Measurements from ENCODE around the gene TESK2.
"Not testable (repeated sequence)": the region's sequence is repeated elsewhere in the genome, so short reads cannot be mapped to it uniquely, and the experiment has no call there.

Gene TESK2

GRCh38 chr1:45401524-45401923 is 89.4 kb downstream of the TESK2 start:
- Histone ChIP-seq H3K4me1 (ENCODE audit: insufficient read depth, low read length) (no peaks in the 10 kb centered on the region; the same call in 1 of the 2 replicates), H3K9ac (ENCODE audit: low read depth, low read length) (no peak overlapping the region), H3K9me3 (ENCODE audit: control insufficient read depth, insufficient read depth, low read length) (no peaks in the 10 kb centered on the region), H3K36me3 (ENCODE audit: insufficient read depth, low read length) (no peaks in the 10 kb centered on the region)

DNA sequence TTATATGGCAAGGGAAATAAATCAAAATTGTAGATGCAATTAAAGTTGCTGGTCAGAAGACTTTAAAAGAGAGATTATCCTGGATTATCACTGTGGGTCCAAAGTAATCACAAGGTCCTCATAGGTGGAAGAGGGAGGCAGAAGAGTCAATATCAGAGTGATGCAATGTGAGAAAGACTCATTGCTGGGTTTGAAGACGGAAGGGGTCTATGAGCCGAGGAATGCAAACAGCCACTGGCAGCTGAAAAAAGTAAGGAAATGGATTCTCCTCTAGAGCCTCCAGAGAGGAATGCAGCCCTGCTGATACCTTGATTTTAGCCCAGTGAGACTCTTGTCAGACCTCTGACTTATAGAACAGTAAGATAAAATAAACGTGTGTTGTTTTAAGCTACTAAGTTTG is 90.9 kb downstream of the TESK2 start:
- no peaks in the 10 kb centered on the region; the same call in 1 of the 2 replicates for H3K4me1 ChIP-seq (ENCODE audit: insufficient read depth, low read length)
- H3K36me3 ChIP-seq (ENCODE audit: insufficient read depth, low read length) = no peaks in the 10 kb centered on the region
- no peak overlapping the region for H3K9ac ChIP-seq (ENCODE audit: low read depth, low read length)
- no peaks in the 10 kb centered on the region for H3K9me3 ChIP-seq (ENCODE audit: control insufficient read depth, insufficient read depth, low read length)

DNA sequence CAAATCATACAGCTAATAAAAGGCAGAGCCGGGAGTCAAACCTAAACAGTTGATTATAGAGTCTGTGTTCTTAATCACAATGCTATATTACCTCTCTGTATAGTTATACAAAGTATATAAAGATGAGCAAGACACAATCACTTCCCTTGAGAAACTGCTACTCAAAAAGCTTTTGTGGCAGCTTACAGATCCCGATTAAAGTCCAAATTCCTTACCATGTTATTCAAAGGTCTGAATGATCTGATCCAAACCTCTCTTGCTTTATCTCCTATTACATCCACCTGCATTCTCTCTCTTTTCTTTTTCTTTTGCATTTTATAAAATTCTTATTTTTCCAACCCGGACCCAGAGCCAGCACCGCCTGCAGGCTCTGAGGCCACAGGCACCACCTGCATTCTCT is 93.7 kb downstream of the TESK2 start:
- H3K9me3 ChIP-seq (ENCODE audit: control insufficient read depth, insufficient read depth, low read length) = no peaks in the 10 kb centered on the region
- no peaks in the 10 kb centered on the region; the same call in 1 of the 2 replicates for H3K4me1 ChIP-seq (ENCODE audit: insufficient read depth, low read length)
- no peaks in the 10 kb centered on the region for H3K36me3 ChIP-seq (ENCODE audit: insufficient read depth, low read length)
- H3K9ac ChIP-seq (ENCODE audit: low read depth, low read length) = no peak overlapping the region

- Histone ChIP-seq H3K9ac (ENCODE audit: low read depth, low read length) (no peak overlapping the region), H3K9me3 (ENCODE audit: control insufficient read depth, insufficient read depth, low read length) (no peaks in the 10 kb centered on the region), H3K36me3 (ENCODE audit: insufficient read depth, low read length) (no peaks in the 10 kb centered on the region), H3K4me1 (ENCODE audit: insufficient read depth, low read length) (no peaks in the 10 kb centered on the region; the same call in 1 of the 2 replicates)
These were observed 95.4 kb downstream of the TESK2 start for GRCh38 chr1:45395582-45395981.

DNA sequence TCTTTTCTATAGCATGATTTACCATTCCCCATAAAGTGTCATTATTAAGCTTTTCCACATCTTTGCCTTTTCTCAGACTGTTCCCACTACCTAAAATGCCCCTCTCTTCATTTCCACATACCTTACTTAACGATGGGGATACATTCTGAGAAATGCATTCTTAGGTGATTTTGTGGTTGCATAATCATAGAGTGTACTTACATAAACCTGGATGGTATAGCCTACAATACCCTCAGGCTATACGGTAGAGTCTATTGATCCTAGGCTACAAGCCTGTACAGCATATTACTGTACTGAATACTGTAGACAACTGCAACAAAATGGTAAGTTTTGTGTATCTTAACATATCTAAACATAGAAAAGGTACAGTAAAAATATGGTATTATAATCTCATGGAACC is 95.9 kb downstream of the TESK2 start:
- Histone ChIP-seq H3K9ac (ENCODE audit: low read depth, low read length) (no peak overlapping the region), H3K4me1 (ENCODE audit: insufficient read depth, low read length) (no peaks in the 10 kb centered on the region; the same call in 1 of the 2 replicates), H3K36me3 (ENCODE audit: insufficient read depth, low read length) (no peaks in the 10 kb centered on the region), H3K9me3 (ENCODE audit: control insufficient read depth, insufficient read depth, low read length) (no peaks in the 10 kb centered on the region)

GRCh38 chr1:45394342-45394741 is 96.6 kb downstream of the TESK2 start:
- Histone ChIP-seq H3K4me1 (ENCODE audit: insufficient read depth, low read length) (no peaks in the 10 kb centered on the region), H3K9ac (ENCODE audit: low read depth, low read length) (no peak overlapping the region)

DNA sequence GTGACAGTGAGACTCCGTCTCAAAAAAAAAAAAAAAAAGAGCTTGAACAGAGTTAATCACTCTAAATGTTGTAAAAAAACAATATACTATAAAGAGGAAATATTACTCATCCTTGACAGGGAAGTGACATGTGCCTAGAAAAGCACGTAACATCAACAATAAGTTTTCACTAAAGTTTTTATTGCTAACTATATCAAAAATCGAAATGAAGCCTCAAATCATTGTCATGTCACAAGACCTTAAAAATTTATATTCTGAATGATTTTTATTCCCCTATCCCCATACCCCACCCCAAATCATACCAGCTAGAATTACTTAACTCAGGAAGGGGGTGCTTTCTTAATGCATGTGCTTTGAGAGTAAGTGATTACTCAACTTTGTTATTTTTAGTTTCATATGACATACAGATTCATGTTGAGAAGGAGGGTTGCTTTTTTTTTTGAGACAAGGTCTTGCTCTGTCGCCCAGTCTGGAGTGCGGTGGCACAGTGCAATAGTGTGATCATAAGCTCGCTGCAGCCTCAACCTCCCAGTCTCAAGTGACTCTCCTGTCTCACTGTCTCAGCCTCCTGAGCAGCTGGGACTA is 97.2 kb downstream of the TESK2 start:
- H3K9ac ChIP-seq (ENCODE audit: low read depth, low read length) = no peak overlapping the region
- no peaks in the 10 kb centered on the region for H3K36me3 ChIP-seq (ENCODE audit: insufficient read depth, low read length)
- no peaks in the 10 kb centered on the region for H3K9me3 ChIP-seq (ENCODE audit: control insufficient read depth, insufficient read depth, low read length)
- H3K4me1 ChIP-seq (ENCODE audit: insufficient read depth, low read length) = no peaks in the 10 kb centered on the region

More at GRCh38 chr1:45394342-45394741, 96.6 kb downstream of the TESK2 start:
- H3K9me3 ChIP-seq (ENCODE audit: control insufficient read depth, insufficient read depth, low read length) = no peaks in the 10 kb centered on the region
- H3K36me3 ChIP-seq (ENCODE audit: insufficient read depth, low read length) = no peaks in the 10 kb centered on the region

GRCh38 chr1:45386219-45386618 is 104.7 kb downstream of the TESK2 start:
- Histone ChIP-seq H3K9me3 (ENCODE audit: control insufficient read depth, insufficient read depth, low read length) (no peaks in the 10 kb centered on the region), H3K4me1 (ENCODE audit: insufficient read depth, low read length) (no peaks in the 10 kb centered on the region), H3K9ac (ENCODE audit: low read depth, low read length) (no peak overlapping the region), H3K36me3 (ENCODE audit: insufficient read depth, low read length) (no peaks in the 10 kb centered on the region)

GRCh38 chr1:45385302-45385701 is 105.7 kb downstream of the TESK2 start:
- H3K9ac ChIP-seq (ENCODE audit: low read depth, low read length) = no peak overlapping the region
- no peaks in the 10 kb centered on the region for H3K4me1 ChIP-seq (ENCODE audit: insufficient read depth, low read length)
- no peaks in the 10 kb centered on the region for H3K9me3 ChIP-seq (ENCODE audit: control insufficient read depth, insufficient read depth, low read length)
- H3K36me3 ChIP-seq (ENCODE audit: insufficient read depth, low read length) = no peaks in the 10 kb centered on the region

DNA sequence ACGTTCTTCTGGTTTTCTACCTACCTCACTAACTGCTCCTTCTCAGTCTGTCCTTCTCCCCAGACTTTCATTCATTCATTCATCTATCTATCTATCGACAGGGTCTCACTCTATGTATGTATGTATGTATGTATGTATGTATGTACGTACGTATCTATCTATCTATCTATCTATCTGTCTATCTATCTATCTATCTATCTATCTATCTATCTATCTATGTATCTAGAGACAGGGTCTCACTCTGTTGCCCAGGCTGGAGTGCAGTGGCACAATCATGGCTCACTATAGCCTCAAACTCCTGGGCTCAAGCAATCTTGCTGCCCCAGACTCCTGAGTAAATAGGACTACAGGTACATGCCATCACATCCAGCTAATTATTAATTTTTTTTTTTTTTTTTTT is 106.8 kb downstream of the TESK2 start:
- H3K36me3 ChIP-seq (ENCODE audit: insufficient read depth, low read length); H3K4me1 ChIP-seq (ENCODE audit: insufficient read depth, low read length); H3K9ac ChIP-seq (ENCODE audit: low read depth, low read length); H3K9me3 ChIP-seq (ENCODE audit: control insufficient read depth, insufficient read depth, low read length): not testable (repeated sequence)

GRCh38 chr1:45383191-45383590 is 107.8 kb downstream of the TESK2 start:
- H3K9me3 ChIP-seq (ENCODE audit: control insufficient read depth, insufficient read depth, low read length) = no peaks in the 10 kb centered on the region
- no peak overlapping the region for H3K9ac ChIP-seq (ENCODE audit: low read depth, low read length)
- no peaks in the 10 kb centered on the region for H3K4me1 ChIP-seq (ENCODE audit: insufficient read depth, low read length)
- H3K36me3 ChIP-seq (ENCODE audit: insufficient read depth, low read length) = no peaks in the 10 kb centered on the region

DNA sequence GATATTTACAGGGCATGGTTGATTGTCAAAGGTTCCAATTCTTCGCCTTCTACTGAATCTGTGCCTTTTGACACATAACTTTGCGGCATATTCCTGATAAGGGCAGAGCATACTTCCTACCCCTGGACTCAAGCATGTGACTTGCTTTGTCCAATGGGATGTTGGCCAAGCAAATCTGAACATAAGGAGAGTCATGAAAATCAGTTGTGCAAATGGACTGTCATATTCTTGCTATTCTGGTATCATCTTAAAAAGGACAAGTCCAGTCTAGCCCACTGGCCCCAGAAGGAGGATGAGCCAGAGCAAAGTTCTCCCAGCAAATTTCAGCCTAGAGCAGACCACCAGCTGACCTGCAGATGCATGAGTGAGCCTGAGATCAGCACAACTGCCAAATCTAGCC is 109.7 kb downstream of the TESK2 start:
- Histone ChIP-seq H3K9ac (ENCODE audit: low read depth, low read length) (no peak overlapping the region), H3K4me1 (ENCODE audit: insufficient read depth, low read length) (no peaks in the 10 kb centered on the region), H3K9me3 (ENCODE audit: control insufficient read depth, insufficient read depth, low read length) (no peaks in the 10 kb centered on the region), H3K36me3 (ENCODE audit: insufficient read depth, low read length) (no peaks in the 10 kb centered on the region)

DNA sequence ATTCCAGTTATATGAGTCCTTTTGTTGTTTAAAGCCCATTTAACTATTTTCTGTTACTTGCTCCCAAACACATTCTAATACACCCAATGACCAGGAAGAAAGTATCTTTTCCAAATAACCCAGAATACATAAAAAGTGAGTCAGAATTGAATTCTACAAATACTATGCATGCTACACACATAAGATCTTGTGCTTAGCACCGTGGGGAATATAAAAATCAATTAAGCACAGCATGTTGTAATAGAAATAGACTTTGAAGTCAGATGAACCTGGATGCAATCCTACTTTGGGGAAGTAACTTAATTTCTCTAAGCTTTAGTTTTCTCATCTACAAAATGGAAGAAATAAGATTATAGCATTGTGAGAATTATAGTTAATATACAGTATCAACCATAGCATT is 110.2 kb downstream of the TESK2 start:
- Histone ChIP-seq H3K36me3 (ENCODE audit: insufficient read depth, low read length) (no peaks in the 10 kb centered on the region), H3K9ac (ENCODE audit: low read depth, low read length) (no peak overlapping the region), H3K9me3 (ENCODE audit: control insufficient read depth, insufficient read depth, low read length) (no peaks in the 10 kb centered on the region), H3K4me1 (ENCODE audit: insufficient read depth, low read length) (no peaks in the 10 kb centered on the region)

DNA sequence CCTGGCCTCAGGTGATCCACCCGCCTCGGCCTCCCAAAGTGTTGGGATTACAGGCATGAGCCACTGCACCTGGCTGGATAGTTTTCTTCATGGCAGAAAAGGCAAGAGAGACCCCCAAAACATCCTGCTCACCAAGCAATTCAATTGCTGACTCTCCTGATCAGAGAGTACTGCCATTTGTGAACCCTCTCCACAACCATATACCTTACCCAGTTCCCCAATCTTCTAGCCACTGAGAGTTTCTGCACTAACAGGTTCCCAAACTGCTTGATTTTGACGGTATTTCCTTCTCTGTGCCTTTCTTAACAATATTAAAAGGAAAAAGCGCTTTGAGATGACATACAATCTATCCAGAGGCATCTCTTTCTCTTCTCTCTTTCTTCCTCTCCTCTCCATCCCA is 110.8 kb downstream of the TESK2 start:
- Histone ChIP-seq H3K36me3 (ENCODE audit: insufficient read depth, low read length) (no peaks in the 10 kb centered on the region), H3K4me1 (ENCODE audit: insufficient read depth, low read length) (no peaks in the 10 kb centered on the region), H3K9ac (ENCODE audit: low read depth, low read length) (no peak overlapping the region)

DNA sequence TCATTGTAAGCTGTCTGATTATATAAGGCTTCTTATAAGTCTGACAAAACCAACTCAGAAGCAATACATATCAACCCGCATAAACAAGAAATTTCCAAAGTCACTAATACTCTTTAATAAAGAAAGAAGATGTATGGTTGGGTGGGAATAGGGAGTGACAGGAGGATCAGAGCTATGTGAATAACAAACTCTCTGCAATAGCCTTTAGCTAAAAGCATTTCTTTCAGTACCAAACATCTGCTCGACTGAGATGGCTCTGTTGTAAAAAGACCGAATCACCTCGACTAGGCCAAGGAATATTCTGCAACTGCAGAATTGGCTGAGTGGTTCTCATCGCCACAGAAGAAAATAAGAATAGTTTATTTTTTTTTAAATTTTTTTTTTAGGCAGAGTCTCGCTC is 111.4 kb downstream of the TESK2 start:
- H3K4me1 ChIP-seq (ENCODE audit: insufficient read depth, low read length) = no peaks in the 10 kb centered on the region
- H3K36me3 ChIP-seq (ENCODE audit: insufficient read depth, low read length) = no peaks in the 10 kb centered on the region
- H3K9ac ChIP-seq (ENCODE audit: low read depth, low read length) = no peak overlapping the region
- no peaks in the 10 kb centered on the region for H3K9me3 ChIP-seq (ENCODE audit: control insufficient read depth, insufficient read depth, low read length)

More for the DNA sequence above, 110.8 kb downstream of the TESK2 start:
- H3K9me3 ChIP-seq (ENCODE audit: control insufficient read depth, insufficient read depth, low read length) = no peaks in the 10 kb centered on the region

- Histone ChIP-seq H3K4me1 (ENCODE audit: insufficient read depth, low read length) (no peaks in the 10 kb centered on the region), H3K36me3 (ENCODE audit: insufficient read depth, low read length) (no peaks in the 10 kb centered on the region), H3K9me3 (ENCODE audit: control insufficient read depth, insufficient read depth, low read length) (no peaks in the 10 kb centered on the region), H3K9ac (ENCODE audit: low read depth, low read length) (no peak overlapping the region)
These were observed 112.8 kb downstream of the TESK2 start for GRCh38 chr1:45378184-45378583.

Measured in ES-I3 (cell line).